ENCODE measurements around the gene GUCD1. TPM values are rescaled to one million over a fixed set of nuclear protein-coding genes. Genes with fewer than 3 reads are reported as not detected.

The GUCD1 gene
- total and polyA plus RNA-seq, 2 donors from 2014 or later: 111 to 150 TPM

DNA sequence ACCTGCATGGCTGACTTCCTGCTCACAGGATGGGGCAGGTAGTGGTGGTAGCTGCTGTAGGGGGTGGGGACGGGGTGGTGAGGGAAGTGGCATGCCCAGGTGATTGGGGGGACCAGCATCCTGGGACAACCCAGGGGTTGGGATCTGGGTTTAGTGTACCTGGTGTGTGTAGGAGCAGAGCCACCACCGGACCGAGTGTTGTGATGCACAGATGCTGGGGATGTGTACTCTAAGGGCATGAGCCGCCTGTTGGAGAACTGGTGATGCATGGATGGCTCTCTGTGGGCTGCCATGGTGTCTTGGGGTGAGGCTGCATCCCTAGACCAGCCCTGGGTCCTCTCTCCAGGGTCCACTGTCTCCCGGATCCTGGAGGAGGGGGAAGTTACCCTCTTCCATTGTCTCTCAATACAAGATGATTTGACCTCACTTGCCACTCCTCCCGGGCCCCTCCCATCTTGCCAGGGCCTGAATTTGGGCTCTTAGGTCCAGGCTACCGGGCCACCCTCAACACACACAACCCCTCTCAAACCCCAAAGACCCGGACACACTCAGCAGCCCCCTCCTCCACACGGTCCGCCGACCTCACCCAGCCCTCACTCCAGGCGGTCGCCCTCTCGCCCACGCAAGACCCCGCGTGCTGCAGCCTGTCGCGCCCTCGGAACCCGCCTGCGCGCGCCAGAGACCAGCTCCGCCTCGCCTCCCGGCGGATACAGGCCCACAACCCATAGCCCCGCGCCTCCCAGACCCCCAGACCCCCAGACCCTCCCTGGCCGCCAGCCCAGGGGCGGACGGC lies 37.3 kb upstream of the GUCD1 start:
- Histone ChIP-seq H3K9ac (ENCODE audit: low read length in 3 of 3) (peak overlapping the region in 2 of 3 donors; percentile 15 to 46), H3K4me3 (ENCODE audit: low read length in 3 of 3) (peak overlapping the region; percentile 26 to 67 (median 51)), H3K27me3 (ENCODE audit: control insufficient read depth, insufficient read depth, low read length) (no peaks in the 10 kb centered on the region), H3K27ac (ENCODE audit: low read depth in 2 of 2, low read length in 2 of 2) (peak overlapping the region in 1 of 2 donors; percentile 43), H3K36me3 (ENCODE audit: control insufficient read depth in 2 of 3, insufficient read depth in 3 of 3, low read length in 3 of 3) (peaks cover 0 to 10% (median 3%) of the 10 kb centered on the region in 3 donors), H3K4me1 (ENCODE audit: control insufficient read depth in 2 of 3, insufficient read depth in 2 of 3, low read depth in 1 of 3, low read length in 3 of 3) (peaks cover 0 to 28% (median 13%) of the 10 kb centered on the region in 3 donors), H3K9me3 (ENCODE audit: control insufficient read depth in 2 of 3, insufficient read depth in 1 of 3, low read length in 3 of 3) (no peaks in the 10 kb centered on the region)
- DNase-seq (peak in 4 of 5 donors; percentile 42 to 83 (median 68)), FAIRE-seq (no peak)
- TF ChIP-seq, protein P1, sequence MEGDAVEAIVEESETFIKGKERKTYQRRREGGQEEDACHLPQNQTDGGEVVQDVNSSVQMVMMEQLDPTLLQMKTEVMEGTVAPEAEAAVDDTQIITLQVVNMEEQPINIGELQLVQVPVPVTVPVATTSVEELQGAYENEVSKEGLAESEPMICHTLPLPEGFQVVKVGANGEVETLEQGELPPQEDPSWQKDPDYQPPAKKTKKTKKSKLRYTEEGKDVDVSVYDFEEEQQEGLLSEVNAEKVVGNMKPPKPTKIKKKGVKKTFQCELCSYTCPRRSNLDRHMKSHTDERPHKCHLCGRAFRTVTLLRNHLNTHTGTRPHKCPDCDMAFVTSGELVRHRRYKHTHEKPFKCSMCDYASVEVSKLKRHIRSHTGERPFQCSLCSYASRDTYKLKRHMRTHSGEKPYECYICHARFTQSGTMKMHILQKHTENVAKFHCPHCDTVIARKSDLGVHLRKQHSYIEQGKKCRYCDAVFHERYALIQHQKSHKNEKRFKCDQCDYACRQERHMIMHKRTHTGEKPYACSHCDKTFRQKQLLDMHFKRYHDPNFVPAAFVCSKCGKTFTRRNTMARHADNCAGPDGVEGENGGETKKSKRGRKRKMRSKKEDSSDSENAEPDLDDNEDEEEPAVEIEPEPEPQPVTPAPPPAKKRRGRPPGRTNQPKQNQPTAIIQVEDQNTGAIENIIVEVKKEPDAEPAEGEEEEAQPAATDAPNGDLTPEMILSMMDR (IDR thresholded peaks at IDR 0.05; ENCODE audit: borderline replicate concordance, extremely low read depth, insufficient read depth): no peak
- intact Hi-C loops (cut with DNase I): no loop called here

DNA sequence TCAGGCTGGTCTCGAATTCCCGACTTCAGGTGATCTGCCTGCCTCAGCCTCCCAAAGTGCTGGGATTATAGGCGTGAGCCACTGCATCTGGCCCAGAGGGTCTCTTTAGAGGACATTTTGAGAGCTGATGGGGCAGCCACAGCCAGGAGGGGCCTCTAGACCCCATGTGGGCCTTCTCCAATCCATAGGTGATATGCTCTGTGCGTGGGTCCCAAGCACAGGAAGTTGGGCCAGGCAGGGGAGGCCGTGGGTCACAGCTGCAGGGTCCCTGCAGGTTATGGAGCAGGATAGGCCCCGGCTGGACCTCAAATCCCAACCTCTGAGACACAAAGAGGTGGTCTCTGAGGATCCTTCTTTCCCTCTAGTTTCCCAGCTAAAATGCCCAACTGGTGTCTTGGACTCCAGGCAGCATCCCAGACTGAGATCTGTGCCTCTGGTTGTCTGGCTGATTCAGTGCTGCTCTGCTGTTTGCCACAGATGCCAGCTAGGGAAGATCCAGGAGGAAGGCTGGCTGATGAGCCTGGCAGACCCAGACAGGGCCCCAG lies 36.4 kb upstream of the GUCD1 start:
- H3K27ac ChIP-seq (ENCODE audit: low read depth in 2 of 2, low read length in 2 of 2): no peak overlapping the region
- no peak for FAIRE-seq

DNA sequence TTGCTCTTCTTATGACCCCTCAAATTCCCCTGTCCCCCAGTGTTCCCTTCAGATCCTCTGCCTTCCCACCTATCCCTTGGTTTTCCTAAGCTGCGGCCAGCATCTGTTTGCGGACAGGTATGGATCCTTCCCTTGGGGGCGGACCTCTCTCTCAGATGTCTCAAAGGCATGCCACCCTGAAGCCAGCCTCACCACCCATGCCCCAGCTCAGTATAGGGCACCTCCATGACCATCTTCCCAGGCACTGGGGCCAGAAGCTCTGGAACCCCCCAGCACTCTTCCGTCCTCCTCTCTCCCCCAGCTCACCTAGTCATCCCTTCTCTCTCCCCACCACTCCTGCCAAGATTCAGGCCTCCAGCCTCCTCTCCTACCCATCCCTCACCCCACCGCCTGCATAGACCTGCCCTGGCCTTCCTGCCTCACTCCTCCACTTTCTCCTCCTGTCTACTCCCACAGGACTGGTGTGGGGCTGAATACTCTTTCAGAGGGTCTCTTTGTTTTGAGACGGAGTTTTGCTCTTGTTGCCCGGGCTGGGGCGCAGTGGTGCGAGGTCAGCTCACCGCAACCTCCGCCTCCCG lies 35.7 kb upstream of the GUCD1 start:
- intact Hi-C loops (cut with DNase I): no loop called here
- H3K27ac ChIP-seq (ENCODE audit: low read depth in 2 of 2, low read length in 2 of 2): no peak overlapping the region
- H3K27me3 ChIP-seq (ENCODE audit: control insufficient read depth, insufficient read depth, low read length): no peaks in the 10 kb centered on the region
- no peak overlapping the region for H3K9ac ChIP-seq (ENCODE audit: low read length in 3 of 3)
- FAIRE-seq: no peak
- peaks cover 0 to 28% (median 15%) of the 10 kb centered on the region in 3 donors for H3K4me1 ChIP-seq (ENCODE audit: control insufficient read depth in 2 of 3, insufficient read depth in 2 of 3, low read depth in 1 of 3, low read length in 3 of 3)
- H3K36me3 ChIP-seq (ENCODE audit: control insufficient read depth in 2 of 3, insufficient read depth in 3 of 3, low read length in 3 of 3): peaks cover 0 to 12% (median 3%) of the 10 kb centered on the region in 3 donors
- no peaks in the 10 kb centered on the region for H3K9me3 ChIP-seq (ENCODE audit: control insufficient read depth in 2 of 3, insufficient read depth in 1 of 3, low read length in 3 of 3)
- DNase-seq: no peak
- TF ChIP-seq, protein P1 (IDR thresholded peaks at IDR 0.05; ENCODE audit: borderline replicate concordance, extremely low read depth, insufficient read depth): no peak
- H3K4me3 ChIP-seq (ENCODE audit: low read length in 3 of 3): no peak overlapping the region

More for the DNA sequence above, 36.4 kb upstream of the GUCD1 start:
- intact Hi-C loops (cut with DNase I): no loop called here
- DNase-seq: no peak
- Histone ChIP-seq H3K4me3 (ENCODE audit: low read length in 3 of 3) (peak overlapping the region in 1 of 3 donors; percentile 67), H3K9ac (ENCODE audit: low read length in 3 of 3) (peak overlapping the region in 1 of 3 donors; percentile 19), H3K4me1 (ENCODE audit: control insufficient read depth in 2 of 3, insufficient read depth in 2 of 3, low read depth in 1 of 3, low read length in 3 of 3) (peaks cover 0 to 28% (median 13%) of the 10 kb centered on the region in 3 donors), H3K9me3 (ENCODE audit: control insufficient read depth in 2 of 3, insufficient read depth in 1 of 3, low read length in 3 of 3) (no peaks in the 10 kb centered on the region), H3K27me3 (ENCODE audit: control insufficient read depth, insufficient read depth, low read length) (no peaks in the 10 kb centered on the region), H3K36me3 (ENCODE audit: control insufficient read depth in 2 of 3, insufficient read depth in 3 of 3, low read length in 3 of 3) (peaks cover 0 to 12% (median 3%) of the 10 kb centered on the region in 3 donors)
- TF ChIP-seq, protein P1 (IDR thresholded peaks at IDR 0.05; ENCODE audit: borderline replicate concordance, extremely low read depth, insufficient read depth): no peak
